C4-2B (cell line): ENCODE data around the gene SCGB2A2.

ENCODE experiments used
- CTCF ChIP-seq: fragments of 450-650 bp; conservative IDR thresholded peaks from 2 replicates; pipeline ENCODE4 v1.5.1; 2017; ENCODE audit warnings: mild to moderate bottlenecking
- ZFX ChIP-seq: fragments of 450-650 bp; IDR thresholded peaks from 2 replicates; pipeline ENCODE4 v1.6.1; 2017

- TF ChIP-seq ZFX (no peak), CTCF (no peak)
Measured at GRCh38 chr11:62315431-62315830, 45.5 kb downstream of the SCGB2A2 start.
